OCI-LY1 (cell line): Measurements from ENCODE around the gene KIAA1586.

Source experiments
- H2AFZ ChIP-seq: fragments of 200-600 bp; sonication (generic), shearing (Covaris generic); 2 replicates; pipeline ENCODE4 v1.6.0; 2014; ENCODE audit warnings: antibody characterized with exemption, mild to moderate bottlenecking, low read length
- H3F3A ChIP-seq: fragments of 200-600 bp; sonication (generic), shearing (Covaris generic); 2 replicates; pipeline ENCODE4 v1.6.0; 2014; ENCODE audit warnings: mild to moderate bottlenecking, antibody characterized with exemption, low read length, moderate library complexity; ENCODE audit not compliant: insufficient read depth
- H3K27ac ChIP-seq: fragments of 200-600 bp; sonication (generic); 2 replicates; pipeline ENCODE4 v1.5.1; 2014; ENCODE audit warnings: low read length, mixed run types, mild to moderate bottlenecking, low read depth; ENCODE audit not compliant: poor library complexity, severe bottlenecking
- H3K27me3 ChIP-seq: fragments of 200-600 bp; sonication (generic); 2 replicates; pipeline ENCODE4 v1.6.0; 2014; ENCODE audit warnings: antibody characterized with exemption, mild to moderate bottlenecking, low read length, moderate library complexity; ENCODE audit not compliant: insufficient read depth
- H3K36me3 ChIP-seq: fragments of 200-600 bp; sonication (generic); 2 replicates; pipeline ENCODE4 v1.6.1; 2014; ENCODE audit warnings: mild to moderate bottlenecking, antibody characterized with exemption, low read length, moderate library complexity, mixed read lengths; ENCODE audit not compliant: insufficient read depth
- H3K4me1 ChIP-seq: fragments of 200-600 bp; sonication (generic); 2 replicates; pipeline ENCODE4 v1.5.1; 2014; ENCODE audit warnings: mild to moderate bottlenecking, low read length, moderate library complexity; ENCODE audit not compliant: insufficient read depth, severe bottlenecking
- H3K4me2 ChIP-seq: fragments of 200-600 bp; sonication (generic), shearing (Covaris generic); 2 replicates; pipeline ENCODE4 v1.6.1; 2014; ENCODE audit warnings: low read length
- H3K4me3 ChIP-seq: fragments of 200-600 bp; sonication (generic); 2 replicates; pipeline ENCODE4 v1.5.1; 2014; ENCODE audit warnings: low read length, low read depth, mild to moderate bottlenecking, mixed read lengths; ENCODE audit not compliant: poor library complexity, severe bottlenecking
- H3K79me2 ChIP-seq: fragments of 200-600 bp; shearing (Covaris generic); 2 replicates; pipeline ENCODE4 v1.6.1; 2016; ENCODE audit warnings: mixed run types, low read length, mixed read lengths; ENCODE audit not compliant: insufficient read depth
- H3K9ac ChIP-seq: fragments of 200-600 bp; sonication (generic), shearing (Covaris generic); 2 replicates; pipeline ENCODE4 v1.6.1; 2014; ENCODE audit warnings: mild to moderate bottlenecking, low read length, mixed read lengths
- H3K9me2 ChIP-seq: fragments of 200-600 bp; sonication (generic), shearing (Covaris generic); 2 replicates; pipeline ENCODE4 v1.6.1; 2014; ENCODE audit warnings: low read depth, mild to moderate bottlenecking, low read length, mixed read lengths
- H3K9me3 ChIP-seq: fragments of 200-600 bp; shearing (Covaris generic); 2 replicates; pipeline ENCODE4 v1.6.1; 2014; ENCODE audit warnings: low read length, mixed read lengths
- H4K20me1 ChIP-seq: fragments of 200-600 bp; sonication (generic), shearing (Covaris generic); 2 replicates; pipeline ENCODE4 v1.6.0; 2016; ENCODE audit warnings: mild to moderate bottlenecking, low read length; ENCODE audit not compliant: insufficient read depth
- EZH2 ChIP-seq: fragments of 200-600 bp; sonication (generic), shearing (Covaris generic); IDR thresholded peaks from 2 replicates; pipeline ENCODE4 v1.8.0; 2017; ENCODE audit warnings: borderline replicate concordance, mixed run types, mild to moderate bottlenecking, antibody characterized with exemption, low read length, moderate library complexity, mixed read lengths
- TF ChIP-seq, protein P1 (sequence below): fragments of 200-600 bp; sonication (generic), shearing (Covaris generic); IDR thresholded peaks from 2 replicates; pipeline ENCODE4 v1.5.1; 2017; ENCODE audit warnings: mild to moderate bottlenecking, antibody characterized with exemption, low read length, moderate library complexity, mixed read lengths

KIAA1586 gene

DNA sequence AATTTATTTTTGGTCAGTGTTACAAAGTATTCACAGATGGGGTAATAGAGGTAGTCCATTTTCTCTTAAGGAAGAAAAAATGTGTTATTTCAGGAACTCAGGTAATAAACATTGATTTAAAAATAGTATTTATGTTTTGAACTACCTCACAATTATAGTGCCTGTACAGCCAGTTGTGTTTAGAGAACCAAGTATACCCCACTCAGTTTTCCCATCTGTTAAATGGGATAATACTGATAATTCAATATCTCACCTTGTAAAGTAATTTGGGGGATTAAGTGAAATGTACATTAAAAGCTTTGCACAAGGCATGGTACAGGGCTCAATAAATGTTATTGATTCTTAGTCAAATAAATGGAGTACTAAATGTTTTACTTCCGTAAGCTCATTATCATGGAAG is 48.2 kb downstream of the KIAA1586 start:
- H4K20me1 ChIP-seq: peaks cover 3% of the 10 kb centered on the region; the same call in 1 of the 2 replicates
- H3F3A ChIP-seq: no peaks in the 10 kb centered on the region

DNA sequence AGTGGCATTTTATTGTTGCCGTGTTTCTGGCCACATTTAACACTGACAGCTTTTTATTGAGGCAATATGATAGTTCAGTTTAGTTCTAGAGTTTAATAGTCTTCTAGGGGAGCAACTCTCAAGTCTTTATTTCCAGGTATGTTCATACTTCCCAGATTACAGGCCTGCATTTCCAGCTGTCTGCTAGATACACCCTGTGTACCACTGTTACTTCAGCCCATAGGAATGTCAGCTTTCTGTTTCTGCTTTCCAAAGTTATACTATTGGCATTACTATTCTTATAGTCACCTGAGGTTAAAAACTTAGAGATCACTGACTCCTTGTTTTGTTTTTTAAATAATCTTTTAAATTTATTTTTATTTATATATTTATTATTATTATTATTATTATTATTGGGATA is 51.1 kb downstream of the KIAA1586 start:
- H4K20me1 ChIP-seq: peaks cover under 1% of the 10 kb centered on the region; the same call in 1 of the 2 replicates
- peaks cover 14% of the 10 kb centered on the region for H3K4me1 ChIP-seq
- no peak overlapping the region for H3K9ac ChIP-seq
- H3K79me2 ChIP-seq: peaks cover 51% of the 10 kb centered on the region
- peaks cover 81% of the 10 kb centered on the region for H3K36me3 ChIP-seq
- H3K9me3 ChIP-seq: no peaks in the 10 kb centered on the region
- H2AFZ ChIP-seq: no peak overlapping the region
- H3K9me2 ChIP-seq: no peaks in the 10 kb centered on the region
- no peak overlapping the region for H3K4me3 ChIP-seq
- H3K27ac ChIP-seq: no peak overlapping the region
- H3K4me2 ChIP-seq: no peak overlapping the region
- no peaks in the 10 kb centered on the region for H3K27me3 ChIP-seq
- no peak for TF ChIP-seq EZH2
- TF ChIP-seq, protein P1, sequence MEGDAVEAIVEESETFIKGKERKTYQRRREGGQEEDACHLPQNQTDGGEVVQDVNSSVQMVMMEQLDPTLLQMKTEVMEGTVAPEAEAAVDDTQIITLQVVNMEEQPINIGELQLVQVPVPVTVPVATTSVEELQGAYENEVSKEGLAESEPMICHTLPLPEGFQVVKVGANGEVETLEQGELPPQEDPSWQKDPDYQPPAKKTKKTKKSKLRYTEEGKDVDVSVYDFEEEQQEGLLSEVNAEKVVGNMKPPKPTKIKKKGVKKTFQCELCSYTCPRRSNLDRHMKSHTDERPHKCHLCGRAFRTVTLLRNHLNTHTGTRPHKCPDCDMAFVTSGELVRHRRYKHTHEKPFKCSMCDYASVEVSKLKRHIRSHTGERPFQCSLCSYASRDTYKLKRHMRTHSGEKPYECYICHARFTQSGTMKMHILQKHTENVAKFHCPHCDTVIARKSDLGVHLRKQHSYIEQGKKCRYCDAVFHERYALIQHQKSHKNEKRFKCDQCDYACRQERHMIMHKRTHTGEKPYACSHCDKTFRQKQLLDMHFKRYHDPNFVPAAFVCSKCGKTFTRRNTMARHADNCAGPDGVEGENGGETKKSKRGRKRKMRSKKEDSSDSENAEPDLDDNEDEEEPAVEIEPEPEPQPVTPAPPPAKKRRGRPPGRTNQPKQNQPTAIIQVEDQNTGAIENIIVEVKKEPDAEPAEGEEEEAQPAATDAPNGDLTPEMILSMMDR: no peak
- H3F3A ChIP-seq: no peaks in the 10 kb centered on the region

More for the DNA sequence above, 48.2 kb downstream of the KIAA1586 start:
- Histone ChIP-seq H2AFZ (no peak overlapping the region), H3K27me3 (no peaks in the 10 kb centered on the region), H3K36me3 (peaks cover 61% of the 10 kb centered on the region), H3K9ac (no peak overlapping the region), H3K9me3 (no peaks in the 10 kb centered on the region), H3K79me2 (peaks cover 64% of the 10 kb centered on the region), H3K4me1 (peaks cover 28% of the 10 kb centered on the region), H3K9me2 (no peaks in the 10 kb centered on the region), H3K4me3 (no peak overlapping the region), H3K27ac (no peak overlapping the region), H3K4me2 (no peak overlapping the region)
- TF ChIP-seq, protein P1: no peak
- TF ChIP-seq EZH2: no peak

DNA sequence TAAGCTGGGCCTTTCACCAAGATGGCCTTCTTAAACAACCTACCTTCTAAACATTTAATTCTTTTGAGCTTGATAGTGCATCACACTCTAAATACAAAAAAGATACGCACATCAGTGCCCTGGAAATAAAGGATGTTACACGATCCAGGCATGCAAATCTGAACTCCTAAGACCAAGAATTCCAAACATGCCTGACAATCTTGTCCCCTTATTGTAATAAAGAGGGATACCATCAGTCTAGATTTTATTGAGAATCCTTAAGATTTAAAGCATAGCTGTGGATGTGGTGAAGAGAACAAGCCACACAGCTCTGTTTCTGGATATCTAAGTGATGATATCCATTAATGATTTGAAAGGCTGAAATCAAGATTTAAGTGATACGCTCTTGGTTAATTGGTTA is 56.5 kb downstream of the KIAA1586 start:
- peaks cover 30% of the 10 kb centered on the region for H3K79me2 ChIP-seq
- no peak overlapping the region for H3K9ac ChIP-seq
- H3K9me2 ChIP-seq: no peaks in the 10 kb centered on the region
- peaks cover 5% of the 10 kb centered on the region; the same call in 1 of the 2 replicates for H3F3A ChIP-seq
- H3K9me3 ChIP-seq: no peaks in the 10 kb centered on the region
- TF ChIP-seq, protein P1: no peak
- no peak for TF ChIP-seq EZH2
- H2AFZ ChIP-seq: no peak overlapping the region
- 0 out of 2 replicates have a peak, but pooled peaks cover 2% of the 10 kb centered on the region for H4K20me1 ChIP-seq
- H3K4me2 ChIP-seq: no peak overlapping the region
- peaks cover 92% of the 10 kb centered on the region for H3K36me3 ChIP-seq
- H3K4me1 ChIP-seq: peaks cover 1% of the 10 kb centered on the region
- H3K27me3 ChIP-seq: no peaks in the 10 kb centered on the region
- H3K4me3 ChIP-seq: no peak overlapping the region
- H3K27ac ChIP-seq: no peak overlapping the region
